Aorta (tissue), 5 donors: ENCODE measurements around the gene SLC9A8. TPM values are rescaled to one million over a fixed set of nuclear protein-coding genes. Genes with fewer than 3 reads are reported as not detected.

Experiments
- ATAC-seq: fragments of 200-7000 bp; cut with Tn5 transposase; one replicate; pipeline ENCODE4 v1.9.1; 2022; ENCODE audit warnings: moderate library complexity; ENCODE audit not compliant: low FRiP score
- DNase-seq, 2 donors: peaks; one replicate each; pipeline ENCODE4 v3.0.0-alpha.2; 2020
- H3K27ac ChIP-seq, 2 donors: one replicate each; pipeline ENCODE4 v1.5.1; 2013; ENCODE audit warnings: low read length in 2 of 2, mild to moderate bottlenecking in 2 of 2, moderate library complexity in 2 of 2, control low read depth in 1 of 2, inconsistent platforms in 1 of 2, low read depth in 1 of 2
- H3K27me3 ChIP-seq, 2 donors: one replicate each; pipeline ENCODE4 v1.6.1; 2013; ENCODE audit warnings: control low read depth in 1 of 2, low read length in 1 of 2, mild to moderate bottlenecking in 1 of 2, moderate library complexity in 1 of 2; ENCODE audit not compliant: insufficient read depth in 2 of 2, control insufficient read depth in 1 of 2
- H3K36me3 ChIP-seq, 2 donors: one replicate each; pipeline ENCODE4 v1.6.1; 2013; ENCODE audit warnings: control low read depth in 1 of 2, low read length in 1 of 2, mild to moderate bottlenecking in 1 of 2; ENCODE audit not compliant: insufficient read depth in 2 of 2, control insufficient read depth in 1 of 2
- H3K4me1 ChIP-seq, 2 donors: one replicate each; pipeline ENCODE4 v1.6.1; 2013; ENCODE audit warnings: low read length in 2 of 2, control low read depth in 1 of 2, mild to moderate bottlenecking in 1 of 2, moderate library complexity in 1 of 2; ENCODE audit not compliant: insufficient read depth in 2 of 2, control insufficient read depth in 1 of 2
- H3K4me3 ChIP-seq, 2 donors: one replicate each; pipeline ENCODE4 v1.5.1; 2013; ENCODE audit warnings: low read length in 2 of 2, control low read depth in 1 of 2, mild to moderate bottlenecking in 1 of 2
- H3K9me3 ChIP-seq: one replicate; pipeline ENCODE4 v1.6.1; 2013; ENCODE audit warnings: mild to moderate bottlenecking, low read length; ENCODE audit not compliant: control insufficient read depth
- WGBS, 2 donors: extraction: QIAGEN DNeasy Blood & Tissue Kit; methylation state at CpG; one replicate each; pipeline ENCODE4 v1.1.7; 2013; 5-methylcytosine and 5-hydroxymethylcytosine counted together
- intact Hi-C, 2 donors: fragments of 100-400 bp; cut with DNase I; formaldehyde crosslinking; loops; one replicate each; pipeline versions ENCODE4 v1.14.2 to v1.15.0; 2022
- long read RNA-seq, 2 donors: library from polyadenylated mRNA; unstranded; transcript quantifications; one replicate each; pipeline ENCODE4 v2.0.0, GENCODE V29; 2020 to 2021
- polyA plus RNA-seq, 2 donors: library from polyadenylated mRNA; stranded (reverse); fragments of 200-250 nt; gene quantifications; one replicate each; pipeline ENCODE4 v1.2.3, GENCODE V29; 2013
- total RNA-seq, 2 donors: library from RNA; stranded (reverse); fragmentation: NEBNext Ultra II Directional; extraction: Animal tissue kit (Norgen Biotek cat#: 25700); gene quantifications; one replicate each; pipeline ENCODE4 v1.2.1, GENCODE V29; 2021
- donor health status: healthy with polysubstance abuse.
- donor health status: Bipolar disorder and iron deficiency.
- donor health status: DM: no; HTN: no; CAD: no.
- donor health status: DM: no; HTN: no; CAD: no.
- donor health status: DM: yes; HTN: yes; CAD: no.

SLC9A8 gene
- 10 to 100 TPM; 12.5 to 14.6 TPM for total RNA-seq
- polyA plus RNA-seq, result 10 to 100 TPM in 1 of 2 donors, 1 to 10 TPM in 1; 2.8 to 10.6 TPM
- long read RNA-seq, donor 1, partial matches to known transcripts, result 1 of 12 reads
- long read RNA-seq, donor 1, other reads (novel, unspliced or antisense), result 10 of 12 reads
- long read RNA-seq, donor 2, full-length matches to known transcripts, result 2 of 9 reads
- long read RNA-seq, donor 2, partial matches to known transcripts, result 1 of 9 reads
- long read RNA-seq, donor 2, other reads (novel, unspliced or antisense), result 6 of 9 reads

DNA sequence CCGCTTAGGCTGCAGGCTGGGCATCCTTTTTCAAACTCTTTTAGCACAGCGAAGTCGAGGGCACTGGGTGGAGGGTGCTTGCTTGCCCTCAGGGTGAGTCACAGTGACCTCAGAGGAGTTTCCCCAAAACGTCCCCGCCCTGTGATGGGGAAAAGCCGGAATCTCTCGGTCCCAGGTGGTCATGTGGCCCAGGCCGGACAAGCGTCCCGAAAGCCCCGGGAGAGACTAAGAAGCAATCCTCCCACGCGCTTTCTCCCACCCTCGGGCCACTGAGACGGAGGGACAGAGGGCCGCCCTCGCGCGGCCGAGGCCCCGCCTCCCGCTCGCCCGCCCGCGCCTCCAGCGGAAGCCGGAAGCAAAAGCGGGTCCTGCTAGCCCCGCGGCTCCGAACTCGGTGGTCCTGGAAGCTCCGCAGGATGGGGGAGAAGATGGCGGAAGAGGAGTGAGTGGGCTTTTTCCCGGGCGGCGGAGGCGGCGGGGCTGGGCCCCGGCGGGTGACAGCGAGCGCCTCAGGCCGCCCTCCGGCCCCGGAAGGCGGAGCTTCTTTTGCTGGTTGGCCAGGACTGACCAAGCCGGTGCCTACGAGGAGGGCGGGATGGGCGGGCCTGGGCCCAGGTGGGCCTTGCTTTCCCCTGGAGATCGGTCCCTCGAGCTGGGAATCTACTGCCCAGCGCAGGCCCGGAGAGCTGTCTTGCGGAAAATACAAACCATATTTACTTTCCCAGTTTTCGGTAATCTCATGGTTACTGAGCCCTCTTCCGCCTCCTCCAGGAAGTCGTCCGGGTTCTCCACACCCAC is at the start of gene SLC9A8:
Gene SLC9A8 (plus strand): TSS at position 322 of the 798 bp plus-strand sequence. CDS start 95 bp downstream, at position 417.
- Histone ChIP-seq H3K27me3 (no peaks in the 10 kb centered on the region), H3K9me3 (no peaks in the 10 kb centered on the region), H3K4me1 (peaks cover 0 to 6% of the 10 kb centered on the region in 2 donors), H3K27ac (peak within 1 kb of the TSS; percentile 39 to 52), H3K4me3 (peak within 1 kb of the TSS; percentile 59 to 80), H3K36me3 (no peaks in the 10 kb centered on the region)
- intact Hi-C loops, result loop anchor here in 1 of 2 donors (5.0 kb wide), 2 partner anchors 75 to 100 kb away; partner anchors contain the start of gene B4GALT5
- DNase-seq (peak; percentile 95 to 96), ATAC-seq (peak; percentile 96)
- WGBS, 2 donors, result 0% methylated on average over 55 to 61 of the region's 61 CpGs

GRCh38 chr20:49762940-49763766 is 49.5 kb upstream of the SLC9A8 start:
- no peak for ATAC-seq
- no peak for DNase-seq
- H3K27ac ChIP-seq, result no peak overlapping the region
- H3K4me3 ChIP-seq, result no peak overlapping the region
- no peaks in the 10 kb centered on the region for H3K9me3 ChIP-seq
- WGBS, 2 donors, result 91% methylated on average over 12 of the region's 12 CpGs
- intact Hi-C loops, result no loop called here
- peaks cover 2 to 3% of the 10 kb centered on the region in 2 donors for H3K4me1 ChIP-seq
- H3K27me3 ChIP-seq, result no peaks in the 10 kb centered on the region
- no peaks in the 10 kb centered on the region for H3K36me3 ChIP-seq

GRCh38 chr20:49765413-49765736 is 47.3 kb upstream of the SLC9A8 start:
- 96 to 97% methylated on average over 5 of the region's 5 CpGs for WGBS, 2 donors
- H3K27me3 ChIP-seq, result no peaks in the 10 kb centered on the region
- H3K9me3 ChIP-seq, result peaks cover 1% of the 10 kb centered on the region
- peaks cover 3 to 5% of the 10 kb centered on the region in 2 donors for H3K4me1 ChIP-seq
- DNase-seq (no peak), ATAC-seq (no peak)
- intact Hi-C loops, result no loop called here
- H3K36me3 ChIP-seq, result no peaks in the 10 kb centered on the region
- no peak overlapping the region for H3K27ac ChIP-seq
- H3K4me3 ChIP-seq, result no peak overlapping the region

GRCh38 chr20:49765846-49766541 is 46.6 kb upstream of the SLC9A8 start:
- no peaks in the 10 kb centered on the region for H3K27me3 ChIP-seq
- no peak overlapping the region for H3K4me3 ChIP-seq
- H3K36me3 ChIP-seq, result no peaks in the 10 kb centered on the region
- DNase-seq, result no peak
- peak; percentile 58 for ATAC-seq
- intact Hi-C loops, result no loop called here
- H3K9me3 ChIP-seq, result peaks cover 1% of the 10 kb centered on the region
- H3K4me1 ChIP-seq, result peaks cover 3 to 5% of the 10 kb centered on the region in 2 donors
- WGBS, 2 donors, result 72 to 77% methylated on average over 2 of the region's 2 CpGs
- no peak overlapping the region for H3K27ac ChIP-seq

DNA sequence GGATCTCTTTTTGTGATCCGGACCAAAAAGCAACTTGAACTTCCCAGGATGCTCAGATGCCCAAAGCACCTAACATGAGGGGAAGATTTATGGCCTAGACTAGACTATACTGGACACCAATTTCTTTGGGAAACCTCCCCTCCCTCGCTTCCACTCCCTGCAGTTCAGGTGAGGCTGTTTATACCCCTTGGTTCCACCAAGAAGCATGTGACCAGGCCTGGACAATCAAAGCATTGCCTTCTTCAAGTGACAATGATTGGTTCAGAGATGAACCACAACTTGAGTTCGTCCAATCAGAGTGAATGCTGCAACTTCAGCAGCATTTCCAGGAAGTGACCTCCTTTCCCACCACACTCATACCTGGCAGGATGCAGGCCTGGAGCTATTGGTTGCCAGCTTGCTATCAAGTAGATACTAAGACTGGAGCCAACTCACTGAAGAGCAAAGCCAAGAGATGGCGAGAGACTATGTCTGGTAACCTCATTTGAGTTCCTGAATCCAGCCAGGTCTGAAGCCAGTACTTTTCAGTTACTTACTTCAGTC is 45.6 kb upstream of the SLC9A8 start:
- ATAC-seq, result no peak
- peaks cover 3 to 5% of the 10 kb centered on the region in 2 donors for H3K4me1 ChIP-seq
- H3K27me3 ChIP-seq, result no peaks in the 10 kb centered on the region
- DNase-seq, result no peak
- WGBS, 2 donors, result 88% methylated on average over 4 of the region's 4 CpGs
- H3K36me3 ChIP-seq, result no peaks in the 10 kb centered on the region
- no peak overlapping the region for H3K27ac ChIP-seq
- intact Hi-C loops, result no loop called here
- peaks cover 1% of the 10 kb centered on the region for H3K9me3 ChIP-seq
- H3K4me3 ChIP-seq, result no peak overlapping the region

DNA sequence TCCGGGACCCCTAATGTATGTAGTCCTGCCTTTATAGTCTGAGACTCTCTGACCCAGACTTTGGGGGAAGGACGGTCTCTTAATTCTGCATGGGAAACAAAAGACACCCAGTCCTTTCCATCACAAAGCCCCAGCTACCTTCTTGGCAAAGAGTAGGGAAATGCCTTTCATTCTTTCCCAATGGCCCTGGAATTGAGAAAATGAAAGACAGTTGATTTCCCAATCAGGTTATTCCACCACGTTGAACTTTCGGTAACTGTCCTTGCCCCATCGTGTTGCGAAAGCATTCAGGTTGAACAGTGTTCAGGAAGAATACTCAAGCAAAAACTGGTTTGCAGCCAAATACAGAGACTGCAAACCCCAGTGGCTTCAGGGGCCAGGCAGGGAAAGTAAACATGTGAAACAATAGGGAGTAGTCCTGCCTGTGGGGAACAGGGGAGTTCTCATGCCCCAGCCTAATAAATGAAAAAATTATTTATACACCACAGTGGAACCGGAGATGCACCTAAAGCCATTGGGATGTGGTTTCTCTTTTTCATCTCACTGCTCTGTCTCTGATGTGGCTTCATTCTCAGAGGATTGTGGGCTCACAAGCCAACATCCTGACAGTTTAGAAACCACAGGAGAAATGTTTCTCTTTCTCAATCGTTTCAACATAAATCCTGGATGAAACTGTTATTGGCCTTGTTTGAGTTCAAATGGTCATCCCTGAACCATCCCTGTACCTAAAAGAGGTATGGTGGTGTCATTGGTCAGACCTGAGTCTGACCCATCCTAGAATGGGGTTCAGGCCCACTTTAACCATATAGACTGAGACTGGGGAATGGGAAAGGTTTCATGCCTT is 44.2 kb upstream of the SLC9A8 start:
- H3K27me3 ChIP-seq, result no peaks in the 10 kb centered on the region
- no peaks in the 10 kb centered on the region for H3K36me3 ChIP-seq
- H3K4me3 ChIP-seq, result no peak overlapping the region
- no peak overlapping the region for H3K27ac ChIP-seq
- ATAC-seq (peak; percentile 55), DNase-seq (peak in 1 of 2 donors; percentile 53)
- intact Hi-C loops, result no loop called here
- peaks cover 3 to 5% of the 10 kb centered on the region in 2 donors for H3K4me1 ChIP-seq
- H3K9me3 ChIP-seq, result peaks cover 1% of the 10 kb centered on the region
- 55 to 58% methylated on average over 8 of the region's 8 CpGs for WGBS, 2 donors

DNA sequence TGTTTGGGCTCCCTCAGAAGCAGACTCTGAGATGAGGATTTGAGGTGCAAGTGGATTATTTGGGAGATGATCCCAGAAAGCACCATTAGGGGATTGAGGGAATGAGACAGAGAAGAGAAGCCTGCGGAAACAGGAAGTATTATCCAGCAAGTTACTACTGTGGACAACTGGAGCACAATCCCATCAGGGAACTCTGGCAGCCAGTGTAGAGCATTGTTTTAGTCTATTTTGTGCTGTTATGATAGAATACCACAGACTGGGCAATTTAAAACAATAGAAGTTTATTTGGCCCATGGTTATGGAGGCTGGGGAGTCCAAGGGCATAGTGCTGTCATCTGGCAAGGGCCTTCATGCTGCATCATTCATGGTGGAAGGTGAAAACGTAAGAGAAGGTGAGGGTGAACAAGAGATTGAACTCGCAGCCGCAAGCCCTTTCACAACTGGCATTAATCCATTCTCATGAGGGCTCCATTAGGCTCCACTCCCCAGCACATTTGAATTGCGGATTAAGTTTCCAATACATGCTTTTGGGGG is 43.5 kb upstream of the SLC9A8 start:
- WGBS, 2 donors, result 97 to 99% methylated on average over 5 of the region's 5 CpGs
- peak overlapping the region in 1 of 2 donors; percentile 15 for H3K27ac ChIP-seq
- intact Hi-C loops, result no loop called here
- no peak overlapping the region for H3K4me3 ChIP-seq
- no peak for ATAC-seq
- no peaks in the 10 kb centered on the region for H3K27me3 ChIP-seq
- no peak for DNase-seq
- H3K9me3 ChIP-seq, result peaks cover 1% of the 10 kb centered on the region
- peaks cover 3 to 5% of the 10 kb centered on the region in 2 donors for H3K4me1 ChIP-seq
- no peaks in the 10 kb centered on the region for H3K36me3 ChIP-seq
